ENCODE measurements around the gene RBM33.

Gene RBM33

GRCh38 chr7:155660758-155661093, 16.3 kb downstream of the RBM33 start:
- DNase-seq (ENCODE audit: insufficient read length, low spot score) = no peak
- no peak for TF ChIP-seq CTCF (IDR thresholded peaks at IDR 0.05; ENCODE audit: insufficient read depth, missing control alignments)
- FAIRE-seq = no peak

GRCh38 chr7:155662343-155663043, 18.0 kb downstream of the RBM33 start:
- TF ChIP-seq CTCF (IDR thresholded peaks at IDR 0.05; ENCODE audit: insufficient read depth, missing control alignments) = no peak
- no peak for DNase-seq (ENCODE audit: insufficient read length, low spot score)
- no peak for FAIRE-seq

GRCh38 chr7:155663937-155664336, 19.5 kb downstream of the RBM33 start:
- DNase-seq (ENCODE audit: insufficient read length, low spot score) (no peak), FAIRE-seq (no peak)
- no peak for TF ChIP-seq CTCF (IDR thresholded peaks at IDR 0.05; ENCODE audit: insufficient read depth, missing control alignments)

- TF ChIP-seq CTCF (IDR thresholded peaks at IDR 0.05; ENCODE audit: insufficient read depth, missing control alignments) = no peak
- no peak for FAIRE-seq
- no peak for DNase-seq (ENCODE audit: insufficient read length, low spot score)
Measured at GRCh38 chr7:155665079-155665956, 20.9 kb downstream of the RBM33 start.

- FAIRE-seq (no peak), DNase-seq (ENCODE audit: insufficient read length, low spot score) (no peak)
- no peak for TF ChIP-seq CTCF (IDR thresholded peaks at IDR 0.05; ENCODE audit: insufficient read depth, missing control alignments)
Measured at GRCh38 chr7:155665957-155666287, 21.5 kb downstream of the RBM33 start.

GRCh38 chr7:155667241-155667829, 22.9 kb downstream of the RBM33 start:
- FAIRE-seq = no peak
- TF ChIP-seq CTCF (IDR thresholded peaks at IDR 0.05; ENCODE audit: insufficient read depth, missing control alignments) = no peak
- DNase-seq (ENCODE audit: insufficient read length, low spot score) = no peak

All from D721Med (cell line).